GM12865 (cell line): Measurements from ENCODE around the gene PIGR.

Source experiments
- DNase-seq: peaks from one replicate; pipeline ENCODE4 v3.0.0; 2010; ENCODE audit warnings: low read depth
- H3K4me3 ChIP-seq: 2 replicates; pipeline ENCODE4 v1.5.1; 2011; ENCODE audit warnings: mild to moderate bottlenecking, low read depth, low read length, control low read depth
- TF ChIP-seq, protein P1 (sequence below): IDR thresholded peaks from 2 replicates; pipeline ENCODE4 v1.5.1; 2011; ENCODE audit warnings: low read length, control low read depth, low read depth, inconsistent platforms; ENCODE audit not compliant: insufficient read depth; ENCODE audit errors: missing control alignments

PIGR gene

DNA sequence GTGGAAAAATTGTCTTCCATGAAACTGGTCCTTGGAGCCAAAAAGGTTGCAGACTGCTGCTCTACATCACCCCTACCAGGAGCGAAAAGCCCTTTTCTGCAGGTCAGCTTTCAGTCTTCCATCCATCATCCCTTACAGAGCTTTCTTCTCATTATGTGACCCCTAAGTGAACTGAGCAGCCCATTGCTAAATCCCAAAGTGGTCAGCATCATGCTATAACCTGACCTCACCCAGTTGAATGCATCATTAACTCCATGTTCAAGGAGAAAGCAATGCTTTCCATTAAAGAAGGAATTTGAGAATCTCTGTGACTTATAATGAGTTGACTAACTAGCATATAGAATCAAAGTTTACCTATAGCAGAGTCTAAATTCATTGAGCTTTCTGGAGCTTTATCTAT is 59.4 kb downstream of the PIGR start:
- no peak for DNase-seq
- TF ChIP-seq, protein P1, sequence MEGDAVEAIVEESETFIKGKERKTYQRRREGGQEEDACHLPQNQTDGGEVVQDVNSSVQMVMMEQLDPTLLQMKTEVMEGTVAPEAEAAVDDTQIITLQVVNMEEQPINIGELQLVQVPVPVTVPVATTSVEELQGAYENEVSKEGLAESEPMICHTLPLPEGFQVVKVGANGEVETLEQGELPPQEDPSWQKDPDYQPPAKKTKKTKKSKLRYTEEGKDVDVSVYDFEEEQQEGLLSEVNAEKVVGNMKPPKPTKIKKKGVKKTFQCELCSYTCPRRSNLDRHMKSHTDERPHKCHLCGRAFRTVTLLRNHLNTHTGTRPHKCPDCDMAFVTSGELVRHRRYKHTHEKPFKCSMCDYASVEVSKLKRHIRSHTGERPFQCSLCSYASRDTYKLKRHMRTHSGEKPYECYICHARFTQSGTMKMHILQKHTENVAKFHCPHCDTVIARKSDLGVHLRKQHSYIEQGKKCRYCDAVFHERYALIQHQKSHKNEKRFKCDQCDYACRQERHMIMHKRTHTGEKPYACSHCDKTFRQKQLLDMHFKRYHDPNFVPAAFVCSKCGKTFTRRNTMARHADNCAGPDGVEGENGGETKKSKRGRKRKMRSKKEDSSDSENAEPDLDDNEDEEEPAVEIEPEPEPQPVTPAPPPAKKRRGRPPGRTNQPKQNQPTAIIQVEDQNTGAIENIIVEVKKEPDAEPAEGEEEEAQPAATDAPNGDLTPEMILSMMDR: no peak
- no peak overlapping the region for H3K4me3 ChIP-seq

DNA sequence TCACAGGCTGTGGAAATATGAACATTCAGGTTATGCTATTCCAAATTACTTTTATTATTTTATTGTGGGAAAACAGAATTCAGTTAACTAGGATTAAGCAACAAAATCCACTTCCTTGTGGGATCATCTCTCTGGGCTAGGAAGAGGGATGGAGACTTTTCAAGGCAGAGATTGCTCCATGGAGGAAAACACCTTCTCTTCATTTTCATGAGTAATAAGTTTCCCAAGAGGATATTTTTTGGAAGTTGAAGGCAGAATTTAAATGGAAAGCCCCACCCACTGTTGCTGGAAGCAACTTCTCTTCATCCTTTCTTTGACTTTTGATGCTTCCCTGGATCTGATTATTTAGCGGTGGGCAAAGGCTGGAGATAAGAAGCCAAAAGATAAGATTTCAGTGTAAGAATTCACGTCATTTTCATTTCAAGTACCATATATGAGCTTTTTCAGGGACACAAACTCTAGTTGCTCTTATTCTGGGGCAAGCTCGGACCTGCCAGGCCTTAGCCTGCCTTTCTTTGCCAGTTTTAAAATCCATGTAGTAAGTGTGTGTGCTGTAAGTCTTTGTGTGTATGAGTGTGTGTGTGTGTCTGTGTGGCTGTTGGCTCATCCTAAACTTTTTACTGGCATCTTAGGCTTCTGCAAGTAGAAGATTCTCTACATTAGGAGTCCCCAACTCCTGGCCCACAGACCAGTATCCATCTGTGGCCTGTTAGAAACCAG is 60.8 kb downstream of the PIGR start:
- DNase-seq: no peak
- TF ChIP-seq, protein P1: no peak
- no peak overlapping the region for H3K4me3 ChIP-seq

DNA sequence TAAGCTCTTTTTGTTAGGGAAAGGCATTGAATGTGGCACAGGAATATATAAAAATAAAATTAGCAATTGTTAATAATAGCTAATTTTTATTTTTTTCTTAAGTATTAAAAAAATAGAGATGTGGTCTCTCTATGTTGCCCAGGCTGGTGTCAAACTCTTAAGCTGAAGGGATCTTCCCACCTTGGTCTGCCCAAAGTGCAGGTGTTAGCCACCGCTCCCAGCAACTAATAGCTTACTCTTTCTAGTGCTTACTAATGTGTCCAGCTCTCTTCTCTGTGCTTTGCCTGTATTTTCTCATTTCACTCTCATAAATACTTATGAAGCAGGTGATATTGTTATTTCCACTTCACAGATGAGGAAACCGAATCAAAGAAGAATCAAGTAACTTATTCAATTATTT is 62.4 kb downstream of the PIGR start:
- no peak for DNase-seq
- TF ChIP-seq, protein P1: no peak

DNA sequence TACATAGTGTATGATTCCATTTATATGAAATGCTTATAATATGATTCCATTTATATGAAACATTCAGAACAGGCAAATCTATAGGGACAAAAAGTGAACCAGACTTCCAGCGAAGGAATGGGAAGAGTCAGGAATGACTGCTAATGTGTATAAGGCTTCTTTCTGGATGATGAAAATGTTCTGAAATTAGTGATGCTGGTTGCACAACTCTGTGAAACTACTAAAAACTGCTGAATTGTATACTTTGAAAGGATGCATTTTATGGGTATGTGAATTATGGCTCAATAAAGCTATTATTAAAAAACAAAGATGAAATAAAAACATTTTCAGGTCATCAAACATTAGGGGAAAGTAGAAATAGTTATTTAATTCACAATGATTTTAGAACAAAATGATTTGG is 63.1 kb downstream of the PIGR start:
- DNase-seq: no peak
- TF ChIP-seq, protein P1: no peak
- no peak overlapping the region for H3K4me3 ChIP-seq

More for the DNA sequence above, 62.4 kb downstream of the PIGR start:
- H3K4me3 ChIP-seq: no peak overlapping the region

DNA sequence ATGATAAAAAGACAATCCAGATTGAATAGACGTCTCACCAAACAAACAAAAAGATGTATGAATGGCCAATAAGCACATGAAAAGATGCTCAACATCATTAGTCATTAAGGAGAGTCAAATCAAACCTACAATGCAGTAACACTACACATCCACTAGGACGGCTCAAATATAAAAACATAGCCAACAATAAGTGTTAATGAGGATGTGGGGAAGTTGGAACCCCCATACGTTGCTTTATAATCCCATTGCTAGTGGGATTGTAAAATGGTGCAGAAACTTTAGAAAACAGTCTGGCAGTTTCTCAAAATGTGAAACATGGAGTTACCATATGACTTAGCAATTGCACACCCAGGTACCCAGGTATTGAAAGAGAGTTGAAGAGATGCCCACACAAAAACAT is 63.7 kb downstream of the PIGR start:
- TF ChIP-seq, protein P1: peak; percentile 6
- no peak for DNase-seq
- H3K4me3 ChIP-seq: no peak overlapping the region

DNA sequence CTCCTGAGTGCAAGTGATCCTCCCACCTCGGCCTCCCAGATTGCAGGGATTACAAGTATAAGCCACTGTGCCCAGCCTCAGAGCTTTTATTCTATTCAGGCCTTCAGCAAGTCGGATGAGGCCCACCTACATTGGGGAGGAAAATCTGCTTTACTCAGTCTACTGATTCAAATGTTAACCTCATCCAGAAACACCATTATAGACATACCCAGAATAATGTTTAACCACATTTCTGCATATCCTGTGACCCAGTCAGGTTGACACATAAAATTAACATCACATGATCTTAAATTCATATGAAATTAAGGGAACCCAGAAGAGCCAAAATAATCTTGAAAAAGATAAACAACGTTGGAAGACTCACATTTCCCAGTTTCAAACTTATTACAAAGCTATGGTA is 66.0 kb downstream of the PIGR start:
- DNase-seq: no peak
- no peak overlapping the region for H3K4me3 ChIP-seq

More for the DNA sequence above, 66.0 kb downstream of the PIGR start:
- TF ChIP-seq, protein P1: no peak
